GM20431 (cell line): ENCODE measurements around the gene TLE6.
"Not testable (repeated sequence)": the region's sequence is repeated elsewhere in the genome, so short reads cannot be mapped to it uniquely, and the experiment has no call there.

Experiments used
- in situ Hi-C: fragments of 300-500 bp; cut with MseI, MboI; formaldehyde crosslinking; loops from one replicate; pipeline ENCODE4 v1.15.0; 2020; ENCODE audit warnings: low sequenced_read_pairs; ENCODE audit not compliant: unreplicated experiment

The TLE6 gene

DNA sequence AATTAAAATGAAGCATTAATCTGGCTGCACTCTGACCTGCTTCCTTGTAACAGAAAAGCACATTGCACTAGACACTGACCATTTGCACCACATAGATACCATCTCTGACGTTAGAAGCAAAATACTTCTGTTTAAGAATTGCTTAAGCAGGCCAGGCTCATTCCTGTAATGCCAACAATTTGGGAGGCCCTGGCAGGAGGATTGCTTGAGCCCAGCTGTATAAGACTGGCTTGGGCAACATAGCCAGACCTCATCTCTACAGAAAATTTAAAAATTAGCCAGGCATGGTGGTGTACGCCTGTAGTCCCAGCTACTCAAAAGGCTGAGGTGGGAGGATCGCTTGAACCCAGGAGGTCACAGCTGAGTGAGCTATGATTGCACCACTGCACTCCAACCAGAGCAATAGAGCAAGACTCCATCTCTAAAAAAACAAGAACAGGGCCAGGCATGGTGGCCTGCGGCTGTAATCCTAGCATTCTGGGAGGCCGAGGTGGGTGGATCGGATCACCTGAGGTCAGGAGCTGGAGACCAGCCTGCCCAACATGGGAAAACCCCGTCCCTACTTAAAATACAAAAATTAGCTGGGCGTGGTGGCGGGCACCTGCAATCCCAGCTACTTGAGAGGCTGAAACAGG, 7.0 kb upstream of the TLE6 start:
- in situ Hi-C loops, result no loop called here

DNA sequence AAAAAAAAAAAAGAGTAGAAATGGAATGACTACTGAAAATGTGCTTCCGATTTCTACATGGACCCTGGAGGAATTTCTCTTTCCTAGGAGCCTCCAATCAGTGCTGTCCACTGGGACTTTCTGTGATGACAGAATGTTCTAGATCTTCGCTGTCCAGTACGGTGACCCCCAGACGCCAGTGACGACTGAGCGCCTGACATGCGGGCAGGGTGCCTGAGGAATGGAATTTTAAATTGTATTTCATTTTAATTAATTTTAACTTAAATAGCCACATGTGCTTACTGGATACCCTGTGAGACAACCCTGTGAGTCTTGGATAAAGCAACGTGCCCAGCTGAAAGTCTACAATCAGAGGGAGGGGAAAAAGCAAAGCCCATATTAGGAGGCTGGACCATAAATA, 4.1 kb upstream of the TLE6 start:
- in situ Hi-C loops, result no loop called here

DNA sequence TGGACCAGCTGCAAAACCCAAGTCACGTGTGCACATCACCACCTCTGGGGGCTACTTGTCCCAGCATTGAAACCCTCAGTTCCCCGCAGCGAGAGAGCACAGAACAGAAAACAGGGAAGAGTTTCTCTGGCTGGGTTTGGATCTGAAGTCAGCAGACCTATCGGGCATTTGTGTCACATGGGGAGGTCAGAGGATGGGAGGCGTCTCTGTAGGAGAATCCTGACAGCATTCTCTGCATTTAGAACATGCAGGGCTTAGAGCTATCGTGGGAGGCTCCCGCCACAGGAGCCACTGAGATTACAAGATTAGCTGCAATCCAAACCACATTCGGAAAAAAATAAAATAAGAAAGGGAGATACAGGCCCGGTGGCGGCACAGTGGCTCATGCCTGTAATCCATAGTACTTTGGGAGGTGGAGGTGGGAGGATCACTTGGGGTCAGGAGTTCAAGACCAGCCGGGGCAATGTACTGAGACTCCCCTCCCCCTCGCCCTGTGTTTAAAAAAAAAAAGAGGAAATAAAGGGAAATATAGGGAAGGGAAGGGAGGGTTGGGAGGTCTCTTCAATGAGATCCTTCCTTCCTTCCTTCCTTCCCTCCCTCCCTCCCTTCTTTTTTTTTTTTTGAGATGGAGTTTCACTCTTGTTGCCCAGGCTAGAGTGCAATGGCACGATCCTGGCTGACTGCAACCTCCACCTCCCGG, 2.9 kb upstream of the TLE6 start:
- in situ Hi-C loops, result no loop called here

- in situ Hi-C loops, result no loop called here
Observed at GRCh38 chr19:2976609-2977000, 759 bp upstream of the TLE6 start.

DNA sequence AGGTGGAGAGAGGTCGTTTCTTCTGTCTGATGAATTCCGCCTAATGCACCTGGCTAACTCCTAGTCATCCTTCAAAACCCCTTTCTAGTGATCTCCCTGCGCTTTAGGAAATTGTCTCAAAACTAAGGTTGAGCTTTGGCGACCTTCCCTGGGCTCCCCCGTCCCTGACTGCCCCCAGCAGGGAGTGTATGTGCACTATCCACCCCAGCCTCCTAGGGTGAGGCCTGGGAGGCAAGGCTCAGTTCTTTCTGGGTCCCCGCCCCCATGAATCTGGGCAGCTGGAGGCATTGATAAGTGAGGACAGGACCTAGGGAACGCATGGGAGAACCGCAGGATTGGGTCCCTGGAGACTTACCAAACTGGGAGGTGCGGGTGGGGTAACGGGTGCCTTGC, 378 bp downstream of the TLE6 start:
- in situ Hi-C loops, result no loop called here

GRCh38 chr19:2978166-2978767, 903 bp downstream of the TLE6 start:
- in situ Hi-C loops, result no loop called here

GRCh38 chr19:2978772-2979171, 1.4 kb downstream of the TLE6 start:
- in situ Hi-C loops, result no loop called here

GRCh38 chr19:2981898-2982297, 4.5 kb downstream of the TLE6 start:
- in situ Hi-C loops, result no loop called here

DNA sequence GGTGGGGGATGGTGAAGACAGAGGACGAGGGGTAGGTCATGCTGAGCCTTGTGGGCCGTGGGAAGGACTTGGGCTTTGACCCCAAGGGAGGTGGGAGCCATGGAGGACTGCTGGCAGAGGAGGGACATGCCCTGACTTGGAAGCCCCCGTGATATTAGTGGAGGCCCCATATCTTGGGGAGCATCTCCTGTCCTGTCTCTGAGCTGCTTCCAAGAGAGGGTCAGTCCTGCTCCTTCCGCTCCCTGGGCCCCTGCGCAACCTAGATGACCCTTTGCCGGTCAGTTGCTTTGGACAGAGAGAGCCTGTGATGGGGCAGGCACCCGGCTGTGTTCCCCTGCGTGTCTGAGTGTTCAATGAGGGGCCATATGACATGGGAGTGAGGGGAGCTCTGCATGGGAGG, 5.2 kb downstream of the TLE6 start:
- in situ Hi-C loops, result no loop called here

- in situ Hi-C loops, result no loop called here
Observed at GRCh38 chr19:2982983-2983350, 5.6 kb downstream of the TLE6 start.

GRCh38 chr19:2983351-2984214, 6.2 kb downstream of the TLE6 start:
- in situ Hi-C loops, result no loop called here

DNA sequence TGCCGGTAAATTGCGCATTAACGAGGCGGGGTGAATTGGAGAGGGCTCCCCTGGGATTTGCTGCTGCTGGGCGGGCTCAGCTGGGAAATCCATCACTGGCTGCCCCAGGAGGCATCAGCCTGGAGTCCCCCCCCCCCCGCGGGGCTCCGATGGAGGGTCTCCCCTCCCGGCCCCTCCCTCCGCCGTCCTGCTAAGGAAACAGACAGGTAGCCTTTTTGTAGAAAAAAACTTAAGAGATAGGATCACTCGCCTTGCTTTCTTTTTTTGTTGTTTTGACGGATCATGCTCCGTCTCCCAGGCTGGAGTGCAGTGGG, 6.8 kb downstream of the TLE6 start:
- in situ Hi-C loops, result no loop called here

DNA sequence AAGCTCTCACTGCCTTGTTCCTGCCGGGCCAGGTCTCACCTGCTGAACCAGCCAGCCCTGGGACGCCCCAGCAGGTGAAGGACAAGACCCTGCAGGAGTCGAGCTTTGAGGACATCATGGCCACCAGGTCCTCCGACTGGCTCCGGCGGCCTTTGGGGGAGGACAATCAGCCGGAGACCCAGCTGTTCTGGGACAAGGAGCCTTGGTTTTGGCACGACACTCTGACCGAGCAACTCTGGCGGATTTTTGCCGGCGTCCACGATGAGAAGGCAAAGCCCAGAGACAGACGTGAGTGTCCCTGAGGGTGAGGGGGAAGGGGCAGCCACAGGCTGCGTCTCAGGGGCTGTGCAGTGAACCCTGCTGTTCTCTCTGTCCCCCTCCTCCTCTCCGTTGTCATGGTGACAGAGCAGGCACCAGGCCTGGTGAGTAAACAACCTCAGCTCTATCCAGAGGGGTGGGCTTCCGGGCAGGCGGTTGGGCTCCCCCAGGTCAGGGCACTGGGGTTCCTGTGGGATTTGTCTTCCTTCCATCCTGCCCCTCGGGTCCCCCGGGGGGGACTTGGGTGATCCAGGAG, 9.7 kb downstream of the TLE6 start:
- in situ Hi-C loops, result no loop called here

GRCh38 chr19:2987797-2988196, 10.4 kb downstream of the TLE6 start:
- in situ Hi-C loops, result no loop called here

- in situ Hi-C loops, result no loop called here
Observed at GRCh38 chr19:2988568-2988967, 11.2 kb downstream of the TLE6 start.

DNA sequence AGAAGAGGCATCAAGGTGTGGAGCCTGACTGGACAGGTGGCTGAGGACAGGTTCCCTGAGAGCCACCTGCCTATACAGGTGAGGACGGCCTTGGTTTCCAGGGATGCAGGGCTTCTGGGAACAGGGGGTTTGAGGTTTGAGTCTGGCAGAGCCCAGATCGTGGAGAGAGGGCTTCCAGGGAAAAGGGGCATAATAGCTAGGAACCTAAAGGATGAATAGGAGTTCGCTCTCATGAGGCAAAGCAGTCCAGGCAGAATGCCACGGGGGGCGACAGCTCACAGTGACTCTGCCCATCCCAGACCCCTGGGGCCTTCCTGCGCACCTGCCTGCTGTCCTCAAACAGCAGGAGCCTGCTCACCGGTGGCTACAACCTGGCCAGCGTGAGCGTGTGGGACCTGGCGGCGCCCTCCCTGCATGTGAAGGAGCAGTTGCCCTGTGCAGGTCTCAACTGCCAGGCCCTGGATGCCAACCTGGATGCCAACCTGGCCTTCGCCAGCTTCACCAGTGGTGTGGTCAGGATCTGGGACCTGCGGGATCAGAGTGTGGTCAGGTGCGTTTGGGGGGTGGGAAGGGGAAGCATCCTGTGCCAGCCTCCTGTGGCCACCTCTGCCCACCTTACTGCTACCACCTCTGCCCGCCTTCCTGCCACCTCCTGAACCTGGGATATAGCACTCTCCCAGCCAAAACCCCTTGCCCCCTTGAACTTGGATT, 12.0 kb downstream of the TLE6 start:
- in situ Hi-C loops, result no loop called here

- in situ Hi-C loops, result not testable (repeated sequence)
Observed at GRCh38 chr19:2992333-2992732, 15.0 kb downstream of the TLE6 start.

GRCh38 chr19:2992958-2993357, 15.6 kb downstream of the TLE6 start:
- in situ Hi-C loops, result no loop called here

GRCh38 chr19:2993579-2993978, 16.2 kb downstream of the TLE6 start:
- in situ Hi-C loops, result no loop called here

GRCh38 chr19:2994588-2995131, 17.3 kb downstream of the TLE6 start:
- in situ Hi-C loops, result no loop called here
